Activated CD4-positive, alpha-beta T cell treated with anti-CD3 and anti-CD28 coated beads, Interleukin-2, amount 50 U/mL, for 48 hours (primary cell): ENCODE data around the gene ATG16L1.

Source experiments
- DNase-seq, 2 experiments: peaks; one replicate each; pipeline ENCODE4 v3.0.0-alpha.2; 2020

The ATG16L1 gene

DNA sequence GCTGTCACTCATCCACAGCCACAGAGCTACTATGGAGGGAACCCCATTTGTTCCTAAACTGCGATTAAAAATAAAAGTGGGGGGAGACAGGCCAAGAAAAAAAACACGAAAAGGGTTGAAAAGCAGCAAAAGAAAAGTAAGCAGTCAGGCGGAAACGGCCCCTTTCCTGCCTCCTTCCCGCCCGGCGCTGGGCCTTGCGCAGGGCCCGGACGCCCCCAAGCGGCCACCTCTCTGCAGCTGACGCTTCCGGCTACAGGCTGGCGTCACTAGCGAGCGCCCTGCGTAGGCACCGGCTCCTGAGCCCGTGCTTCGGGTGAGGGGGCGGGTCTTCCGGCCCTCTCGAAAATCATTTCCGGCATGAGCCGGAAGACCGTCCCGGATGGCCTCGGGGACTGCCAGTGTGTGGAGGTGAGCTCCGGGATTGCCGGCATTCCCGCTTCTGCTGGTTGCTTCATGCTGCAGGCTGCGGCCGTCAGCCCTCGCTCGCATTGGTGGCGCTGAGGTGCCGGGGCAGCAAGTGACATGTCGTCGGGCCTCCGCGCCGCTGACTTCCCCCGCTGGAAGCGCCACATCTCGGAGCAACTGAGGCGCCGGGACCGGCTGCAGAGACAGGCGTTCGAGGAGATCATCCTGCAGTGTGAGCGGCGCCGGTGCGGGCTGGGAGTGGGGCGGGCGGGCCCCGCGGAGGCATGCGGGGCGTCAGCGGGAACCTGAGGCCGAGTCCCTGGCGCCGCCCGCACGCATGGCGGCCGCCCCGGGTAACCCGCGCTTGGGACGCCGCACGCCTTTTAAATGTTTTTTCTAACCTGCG lies at the start of gene ATG16L1:
Gene ATG16L1, plus strand, starts transcription at position 368 of the 811 bp plus-strand sequence. Its CDS starts 155 bp downstream, at position 523.
- DNase-seq: peak; percentile 93 to 96

DNA sequence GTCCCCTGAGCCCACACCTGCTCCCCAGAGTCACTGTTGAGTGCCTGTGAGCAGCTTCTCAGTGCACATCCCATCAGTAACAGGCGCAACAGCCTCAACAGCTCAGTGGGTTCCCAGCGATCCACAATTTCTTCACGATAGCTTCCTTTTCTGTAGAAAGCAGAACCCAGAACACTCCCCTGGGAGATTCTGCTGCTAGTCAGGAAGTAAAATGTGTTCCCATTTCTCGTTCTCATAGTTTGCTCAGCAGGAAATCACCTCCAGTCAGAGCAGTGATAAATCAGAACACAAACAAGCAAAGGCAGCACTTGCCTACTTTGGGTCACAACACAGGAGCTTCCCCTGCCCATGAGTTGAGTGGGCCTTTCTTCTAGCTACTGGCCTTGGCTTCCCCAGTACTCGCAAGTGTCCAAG lies 48.9 kb upstream of the ATG16L1 start:
- DNase-seq: no peak

DNA sequence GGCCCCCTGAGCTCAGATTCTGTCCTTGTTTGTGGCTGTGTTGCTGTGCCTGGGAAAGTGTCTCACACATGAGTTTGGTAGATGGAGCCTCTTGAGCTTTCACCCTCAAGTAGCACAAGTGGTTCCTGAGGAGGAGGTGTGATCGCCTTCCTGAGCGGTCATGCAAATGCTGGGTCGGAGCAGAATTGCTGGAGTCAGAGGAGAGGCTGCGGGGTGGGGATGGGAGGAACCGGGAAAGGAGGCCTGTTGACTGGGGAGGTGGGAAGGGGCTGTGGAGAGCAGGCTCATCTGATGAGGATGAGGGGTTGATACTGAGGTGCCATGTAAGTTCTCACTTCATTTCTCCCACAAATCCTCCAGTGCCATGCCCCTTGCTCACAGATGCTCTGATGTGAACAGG lies 48.4 kb upstream of the ATG16L1 start:
- DNase-seq: no peak

DNA sequence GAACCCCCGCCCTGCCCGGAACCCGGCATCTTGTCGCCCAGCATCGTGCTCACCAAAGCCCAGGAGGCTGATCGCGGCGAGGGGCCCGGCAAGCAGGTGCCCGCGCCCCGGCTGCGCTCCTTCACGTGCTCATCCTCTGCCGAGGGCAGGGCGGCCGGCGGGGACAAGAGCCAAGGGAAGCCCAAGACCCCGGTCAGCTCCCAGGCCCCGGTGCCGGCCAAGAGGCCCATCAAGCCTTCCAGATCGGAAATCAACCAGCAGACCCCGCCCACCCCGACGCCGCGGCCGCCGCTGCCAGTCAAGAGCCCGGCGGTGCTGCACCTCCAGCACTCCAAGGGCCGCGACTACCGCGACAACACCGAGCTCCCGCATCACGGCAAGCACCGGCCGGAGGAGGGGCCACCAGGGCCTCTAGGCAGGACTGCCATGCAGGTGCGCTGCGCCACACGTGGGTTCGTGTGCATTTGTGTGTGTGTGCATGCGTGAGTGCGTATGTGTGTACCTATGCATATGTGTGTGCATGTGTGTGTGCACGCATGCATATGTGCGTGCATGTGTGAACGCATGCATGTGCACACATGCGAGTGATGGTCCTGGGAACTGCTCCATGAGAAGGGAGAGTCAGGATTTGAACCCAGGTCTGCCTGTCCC lies 47.1 kb upstream of the ATG16L1 start:
- DNase-seq: no peak

DNA sequence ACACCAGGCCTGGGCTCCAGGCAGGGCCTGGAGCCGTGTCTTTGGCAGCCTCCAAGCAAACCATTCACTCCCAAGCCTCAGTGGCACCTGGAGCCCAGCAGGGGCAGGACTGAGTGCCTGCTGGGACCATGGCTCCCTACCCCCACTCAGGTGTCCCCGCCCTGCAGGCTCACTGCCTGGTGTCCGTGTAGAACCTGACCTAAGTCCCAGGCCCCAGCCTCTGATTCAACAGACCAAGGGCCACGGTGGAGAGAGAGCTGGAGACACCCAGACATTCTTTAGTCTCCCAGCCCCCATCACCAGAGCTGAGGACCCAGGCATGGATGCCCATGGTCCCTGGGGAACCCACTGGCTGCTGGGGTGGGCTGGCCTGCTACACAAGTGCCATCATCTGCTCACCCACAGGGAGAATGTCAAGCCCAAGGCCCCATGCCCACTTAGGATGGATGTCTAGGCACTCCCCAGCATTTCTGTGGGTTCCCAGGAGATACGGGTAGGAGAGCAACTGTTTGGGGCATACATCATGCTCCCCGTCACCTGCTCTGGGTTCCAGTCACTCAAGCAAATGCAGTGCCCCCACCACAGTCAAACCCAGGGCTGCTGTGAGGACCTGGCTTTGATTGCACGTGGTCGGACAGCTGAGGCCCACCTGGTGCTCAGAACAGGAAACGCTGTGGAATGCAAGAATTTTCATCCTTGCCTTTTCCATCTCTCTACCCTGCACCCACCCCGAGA lies 42.9 kb upstream of the ATG16L1 start:
- no peak for DNase-seq

DNA sequence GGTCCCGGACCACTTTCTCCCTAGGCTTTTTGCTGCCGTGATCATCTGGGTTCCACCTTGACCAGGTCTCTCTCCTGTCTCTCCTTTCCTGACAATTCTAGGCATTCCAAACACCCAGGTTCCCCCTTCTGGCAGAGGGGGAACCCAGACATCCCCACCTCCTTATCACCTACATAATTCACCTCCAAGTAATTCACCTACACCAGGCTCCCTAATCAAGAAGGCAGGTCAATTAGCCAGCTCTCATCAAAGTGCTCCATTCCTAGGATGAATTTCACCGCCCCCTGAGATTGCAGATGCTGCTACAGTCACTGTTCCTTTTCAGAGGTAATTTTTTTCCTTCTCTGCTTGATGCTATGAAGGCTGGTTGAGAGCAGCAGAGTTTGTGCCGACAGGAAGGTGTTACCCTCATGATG lies 42.3 kb upstream of the ATG16L1 start:
- no peak for DNase-seq

DNA sequence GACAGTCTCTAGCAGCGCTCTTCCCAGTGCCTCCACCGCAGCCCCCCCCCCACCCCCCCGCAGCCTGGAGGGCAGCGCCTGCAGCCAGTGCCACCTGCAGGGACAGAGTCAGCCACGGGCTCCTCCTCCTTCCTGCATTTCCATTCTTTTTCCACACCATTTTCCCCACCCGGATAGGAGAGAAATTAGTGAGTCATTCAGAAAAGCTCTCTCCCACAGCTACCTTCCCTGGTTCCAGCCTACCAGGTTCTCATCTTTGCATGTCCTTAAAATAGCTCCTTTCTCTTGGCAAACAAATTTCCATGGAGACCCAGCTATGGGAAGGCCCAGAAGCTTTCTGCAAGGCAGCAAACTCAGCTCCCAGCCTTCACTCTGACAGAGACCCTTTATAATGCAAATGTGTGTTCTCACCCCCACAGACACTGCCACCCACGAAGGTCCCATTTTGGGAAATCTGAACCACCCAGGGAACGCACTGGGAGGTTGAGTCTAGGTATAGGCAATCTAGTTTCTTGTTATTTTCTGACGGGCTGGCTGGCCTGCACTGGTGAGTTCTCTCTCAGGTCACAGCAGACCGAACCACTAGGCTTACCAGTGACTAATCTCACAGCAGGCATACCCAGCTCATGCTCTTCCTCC lies 41.8 kb upstream of the ATG16L1 start:
- no peak for DNase-seq

DNA sequence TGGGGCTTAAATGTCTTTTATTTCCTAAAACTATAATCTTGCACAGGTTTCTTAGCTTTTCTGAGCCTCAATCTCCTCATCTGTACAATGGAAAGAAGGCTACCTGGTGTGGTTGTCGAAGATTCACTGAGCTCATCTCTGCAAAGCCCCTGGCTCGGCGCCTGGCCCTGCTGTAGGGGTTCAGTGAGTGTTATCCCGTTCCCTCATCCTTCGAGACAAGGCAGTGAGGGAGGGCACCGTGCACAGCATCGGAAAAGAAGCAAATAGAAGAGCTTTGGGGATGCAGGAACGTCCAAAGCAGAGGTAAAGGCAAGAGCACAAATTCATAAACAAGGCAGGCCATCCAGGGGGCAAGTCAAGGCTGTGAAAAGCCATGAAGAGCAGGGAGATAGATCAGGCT lies 41.2 kb upstream of the ATG16L1 start:
- no peak for DNase-seq

DNA sequence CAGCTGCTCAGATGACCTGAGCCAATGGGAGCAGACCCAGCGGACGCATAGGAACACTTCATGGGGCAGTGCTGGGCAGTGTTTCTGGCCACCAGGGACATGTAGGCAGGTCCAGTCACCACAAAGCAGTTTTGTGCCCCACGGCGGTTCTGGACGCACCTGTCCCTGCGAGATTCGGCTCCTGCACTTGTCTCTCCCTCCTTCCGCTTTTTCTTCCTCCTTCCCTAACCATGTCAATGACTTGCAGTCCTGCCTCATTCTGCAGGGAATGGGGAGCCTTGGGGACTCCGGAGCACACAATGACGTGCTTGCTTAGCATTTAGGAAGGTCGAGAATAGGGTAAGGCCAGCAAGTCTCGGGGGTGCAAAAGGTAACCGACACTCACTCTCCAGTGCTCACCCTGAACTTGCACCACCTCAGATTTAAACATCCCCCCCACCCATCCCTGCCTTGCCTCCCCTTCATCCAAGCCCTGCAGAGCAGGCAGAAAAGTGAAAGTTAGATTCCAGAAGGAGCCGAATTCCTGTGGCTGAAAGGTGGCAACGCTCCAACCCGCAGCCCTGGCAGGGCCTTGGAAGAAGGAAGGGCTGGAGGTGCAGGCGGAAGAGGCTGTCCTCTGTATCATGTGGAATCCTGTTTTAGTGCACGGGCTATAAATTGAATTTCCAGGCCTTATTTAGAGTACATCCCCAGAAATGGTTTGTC lies 40.5 kb upstream of the ATG16L1 start:
- no peak for DNase-seq

DNA sequence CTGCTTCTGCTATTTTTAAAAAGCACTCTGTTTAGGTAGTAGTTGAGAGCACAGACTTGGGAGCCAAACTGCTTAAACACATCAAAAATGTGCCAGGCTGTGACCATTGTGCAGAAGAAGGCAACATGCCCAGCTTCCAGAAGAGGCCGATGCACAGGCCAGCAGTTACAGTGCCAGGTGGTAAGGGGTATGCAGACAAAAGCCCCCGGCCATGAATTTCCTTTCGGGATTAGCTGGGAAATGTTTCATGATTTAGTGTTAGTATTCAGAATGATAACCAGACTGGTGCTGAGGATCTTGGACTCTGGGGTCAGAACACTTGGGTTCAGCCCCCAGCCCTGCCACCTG lies 40.0 kb upstream of the ATG16L1 start:
- DNase-seq: no peak

DNA sequence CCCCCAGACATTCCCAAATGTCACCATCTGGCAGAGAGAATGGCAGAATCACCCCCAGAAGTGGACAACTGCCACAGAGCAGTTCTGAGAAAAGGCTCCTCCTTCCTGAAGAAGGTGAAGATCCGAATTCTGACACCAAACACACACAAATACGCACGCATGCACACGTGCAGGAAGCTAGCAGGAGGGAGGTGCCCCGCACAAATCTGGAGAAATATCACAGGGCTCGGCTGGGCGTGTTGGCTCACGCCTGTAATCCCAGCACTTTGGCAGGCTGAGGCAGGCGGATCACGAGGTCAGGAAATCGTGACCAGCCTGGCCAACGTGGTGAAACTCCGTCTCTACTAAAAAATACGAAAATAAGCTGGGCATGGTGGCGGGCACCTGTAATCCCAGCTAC lies 38.5 kb upstream of the ATG16L1 start:
- DNase-seq: no peak

DNA sequence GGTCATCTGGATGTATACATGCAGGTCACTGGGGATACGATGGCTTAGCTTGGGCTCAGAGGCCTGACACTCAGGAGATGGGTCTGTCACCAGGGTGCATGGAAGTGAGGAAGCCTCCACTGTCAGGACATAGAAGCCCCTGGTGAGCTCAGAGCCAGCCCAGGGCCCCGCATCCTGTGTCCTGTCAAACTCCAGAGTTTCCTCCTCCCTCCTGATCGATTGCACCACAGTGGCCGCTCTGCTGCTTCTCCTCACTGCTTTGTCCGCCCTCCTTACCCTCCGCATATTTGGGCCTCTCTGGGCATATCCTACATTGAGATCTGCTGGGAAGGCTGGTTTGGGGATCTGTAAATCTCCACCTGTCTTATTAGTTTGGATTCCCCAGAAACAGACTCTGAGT lies 37.5 kb upstream of the ATG16L1 start:
- no peak for DNase-seq

DNA sequence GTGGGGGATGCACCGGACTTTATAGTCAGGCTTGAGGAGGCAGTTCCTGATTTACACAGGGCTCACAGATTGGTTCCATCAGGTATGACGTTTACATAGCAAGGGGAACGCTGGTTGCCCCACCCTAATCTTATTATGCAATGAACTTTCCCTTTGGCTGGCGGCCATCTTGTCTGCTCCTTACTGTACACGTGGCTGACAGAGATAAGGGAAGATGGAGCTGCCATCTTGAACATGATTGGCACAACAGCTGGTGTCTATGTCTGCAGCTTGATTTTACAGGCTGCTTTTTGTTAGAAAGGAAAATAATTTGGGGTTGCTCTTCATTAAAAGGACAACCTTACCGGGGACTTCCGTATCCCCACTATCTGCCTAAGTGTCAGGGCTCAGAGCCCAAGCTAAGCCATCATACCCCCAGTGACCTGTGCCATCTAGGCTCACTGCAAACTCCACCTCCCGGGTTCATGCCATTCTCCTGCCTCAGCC lies 33.5 kb upstream of the ATG16L1 start:
- DNase-seq: no peak

DNA sequence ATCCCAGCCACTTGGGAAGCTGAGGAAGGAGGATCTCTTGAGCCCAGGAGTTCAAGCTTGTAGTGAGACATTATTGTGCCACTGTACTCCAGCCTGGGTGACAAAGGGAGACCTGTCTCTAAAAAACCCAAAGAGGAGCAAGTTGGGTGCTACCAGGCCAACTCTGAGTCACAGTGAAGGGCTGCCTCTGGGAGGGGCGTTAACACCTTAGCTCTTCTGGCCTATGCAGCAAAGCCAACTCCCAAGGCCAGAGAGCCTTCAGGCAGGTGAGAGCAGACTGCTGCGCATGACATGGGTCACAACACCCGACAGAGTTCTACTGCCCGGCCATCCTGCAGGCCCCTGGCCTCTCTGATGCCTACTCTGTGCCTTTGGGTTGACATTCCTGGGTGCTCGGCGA lies 32.6 kb upstream of the ATG16L1 start:
- no peak for DNase-seq

DNA sequence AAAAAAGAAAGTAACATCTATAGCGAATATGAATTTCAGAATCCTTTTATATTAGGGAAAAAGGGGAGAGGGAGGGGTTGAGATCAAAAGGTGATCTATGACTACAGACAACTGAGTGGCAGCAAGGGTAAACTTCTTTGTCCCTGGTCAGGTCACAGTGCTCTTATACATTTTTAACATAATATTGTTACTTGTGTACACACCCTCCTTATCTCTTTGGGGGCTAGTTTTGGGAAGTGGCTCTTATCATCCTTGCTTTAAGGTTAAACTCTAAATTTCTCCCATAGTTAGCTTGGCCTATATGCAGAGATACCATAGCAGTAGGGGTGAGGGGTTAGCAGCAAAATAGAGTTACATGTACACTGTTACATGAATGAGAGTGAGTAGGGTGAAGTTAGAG lies 31.6 kb upstream of the ATG16L1 start:
- DNase-seq: no peak

DNA sequence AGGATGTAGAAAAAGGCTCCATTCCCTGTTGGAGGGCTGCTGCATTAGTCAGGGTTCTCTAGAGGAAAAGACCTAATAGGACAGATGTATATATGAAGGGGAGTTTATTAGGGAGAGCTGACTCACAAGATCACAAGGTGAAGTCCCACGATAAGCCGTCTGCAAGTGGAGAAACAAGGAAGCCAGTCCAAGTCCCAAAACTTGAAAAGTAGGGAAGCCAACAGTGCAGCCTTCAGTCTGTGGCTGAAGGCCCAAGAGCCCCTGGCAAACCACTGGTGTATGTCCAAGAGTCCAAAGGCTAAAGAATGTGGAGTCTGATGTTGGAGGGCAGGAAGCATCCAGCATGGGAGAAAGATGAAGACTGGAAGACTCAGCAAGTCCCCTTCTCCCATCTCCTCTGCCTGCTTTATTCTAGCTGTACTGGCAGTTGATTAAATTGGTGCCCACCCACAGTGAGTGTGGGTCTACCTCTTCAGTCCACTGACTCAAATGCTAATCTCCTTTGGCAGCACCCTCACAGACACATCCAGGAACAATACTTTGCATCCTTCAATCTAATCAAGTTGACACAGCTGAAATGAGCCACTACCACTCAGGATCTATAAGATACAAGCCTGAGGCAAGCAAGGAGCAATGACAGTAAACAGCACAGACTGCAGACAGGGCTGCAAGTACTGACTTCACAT lies 30.0 kb upstream of the ATG16L1 start:
- DNase-seq: no peak

DNA sequence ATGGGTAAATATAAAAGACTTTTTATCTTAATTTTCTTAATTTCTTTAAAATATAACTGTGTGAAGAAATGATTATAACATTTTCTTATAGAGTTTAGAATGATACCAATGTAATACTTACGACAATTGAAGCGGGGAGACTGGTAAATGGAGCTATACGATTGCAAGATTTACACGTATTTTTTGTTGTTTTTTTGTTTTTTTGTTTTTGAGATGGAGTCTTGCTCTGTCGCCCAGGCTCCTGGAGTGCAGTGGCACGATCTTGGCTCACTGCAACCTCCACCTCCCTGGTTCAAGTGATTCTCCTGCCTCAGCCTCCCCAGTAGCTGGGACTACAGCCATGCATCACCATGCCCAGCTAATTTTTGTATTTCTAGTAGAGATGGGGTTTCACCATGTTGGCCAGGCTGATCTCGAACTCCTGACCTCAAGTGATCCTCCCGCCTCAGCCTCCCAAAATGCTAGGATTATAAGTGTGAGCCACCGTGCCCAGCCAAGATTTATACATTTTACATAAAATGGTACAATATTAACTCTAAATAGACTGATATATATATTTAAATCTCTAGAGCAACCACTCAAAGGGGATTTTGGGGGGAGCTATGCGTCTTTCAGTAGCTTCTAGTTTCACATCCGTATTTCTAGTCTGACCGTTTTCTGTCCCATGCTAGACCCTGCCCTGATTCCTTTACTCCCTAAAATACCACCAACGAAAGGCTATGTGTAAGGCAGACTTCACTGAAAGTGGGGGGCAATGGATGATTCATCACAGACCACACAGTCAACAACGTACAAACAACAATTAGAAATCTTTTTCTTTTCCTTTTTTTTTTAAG lies 28.2 kb upstream of the ATG16L1 start:
- no peak for DNase-seq

DNA sequence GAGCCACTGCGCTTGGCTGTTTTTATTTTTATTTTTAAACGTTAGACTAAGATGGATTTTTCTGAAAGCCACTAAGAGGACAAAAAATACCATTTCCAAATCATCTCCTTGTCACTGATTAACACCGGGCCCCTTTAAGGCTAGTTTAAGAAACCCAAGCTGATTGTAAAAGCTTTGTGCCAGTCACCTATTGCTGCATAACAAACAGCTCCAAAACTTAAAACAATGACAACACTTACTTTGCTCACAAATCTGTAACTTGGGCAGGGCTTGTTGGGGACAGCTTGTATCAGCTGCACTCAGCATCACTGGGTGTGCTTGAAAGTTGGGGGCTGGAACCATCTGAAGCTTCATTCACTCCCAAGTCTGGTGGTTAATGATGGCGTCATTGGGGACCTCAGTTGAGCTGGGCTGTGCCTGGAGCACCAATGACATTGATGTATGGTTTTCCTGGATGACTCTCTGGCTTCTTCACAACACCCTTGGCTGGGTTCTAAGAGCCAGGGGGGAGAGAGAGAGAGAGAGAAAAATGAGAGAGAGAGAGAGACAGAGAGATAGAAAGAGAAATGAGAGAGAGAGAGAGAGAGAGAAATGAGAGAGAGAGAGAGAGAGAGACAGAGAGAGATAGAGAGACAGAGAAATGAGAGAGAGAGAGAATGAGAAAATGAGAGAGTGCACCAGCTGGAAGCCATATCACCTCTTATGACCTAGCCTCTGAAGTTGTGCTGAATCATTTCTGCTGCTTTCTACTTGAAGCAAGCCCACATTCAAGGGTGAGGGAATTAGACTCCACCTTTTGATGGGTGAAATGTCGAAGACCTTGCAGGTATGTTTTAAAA lies 26.0 kb upstream of the ATG16L1 start:
- DNase-seq: no peak

DNA sequence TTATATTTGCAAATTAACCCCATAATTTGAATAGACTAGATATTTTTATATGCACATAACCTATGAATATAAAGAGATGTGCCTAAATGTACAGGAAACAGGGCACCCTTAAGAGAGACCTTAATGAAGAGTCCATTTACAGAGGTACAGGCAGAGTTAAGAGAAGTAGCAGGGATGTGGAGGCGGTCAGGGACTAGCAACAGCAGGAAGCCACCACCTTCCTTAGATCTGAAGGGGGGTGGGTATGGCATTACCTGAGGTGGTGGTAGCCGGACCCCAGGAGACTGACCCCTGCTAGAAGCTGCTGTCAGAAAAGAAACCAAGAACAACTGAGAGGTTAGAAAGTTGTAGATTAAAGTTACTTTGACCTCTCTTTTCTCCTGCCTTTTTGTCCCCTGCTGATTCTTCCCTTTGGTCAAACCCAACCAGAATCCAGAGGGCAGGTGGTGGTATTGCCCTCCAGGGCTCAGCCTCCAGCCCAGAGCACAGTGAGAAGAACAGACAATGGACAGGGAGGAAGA lies 24.9 kb upstream of the ATG16L1 start:
- no peak for DNase-seq
